ENCODE results near the gene FBXO10.

Gene FBXO10

GRCh38 chr9:37593883-37594448 lies 17.8 kb upstream of the FBXO10 start:
- no peak overlapping the region for H3K9ac ChIP-seq (ENCODE audit: low read depth in 1 of 2, low read length in 2 of 2)
- H3K4me3 ChIP-seq (ENCODE audit: low read length in 2 of 2) = peak overlapping the region in 1 of 2 donors; percentile 55
- H3K27me3 ChIP-seq (ENCODE audit: control insufficient read depth in 2 of 2, insufficient read depth in 2 of 2, low read length in 2 of 2) = no peaks in the 10 kb centered on the region
- peaks cover 0 to 2% of the 10 kb centered on the region in 2 donors for H3K36me3 ChIP-seq (ENCODE audit: control insufficient read depth in 2 of 2, insufficient read depth in 2 of 2, low read length in 2 of 2)
- H3K9me3 ChIP-seq (ENCODE audit: control insufficient read depth in 2 of 2, low read length in 2 of 2) = no peaks in the 10 kb centered on the region
- H3K27ac ChIP-seq (ENCODE audit: low read depth in 2 of 2, low read length in 2 of 2) = no peak overlapping the region
- peaks cover 13 to 15% of the 10 kb centered on the region in 2 donors for H3K4me1 ChIP-seq (ENCODE audit: control insufficient read depth in 2 of 2, insufficient read depth in 2 of 2, low read length in 2 of 2)

GRCh38 chr9:37592108-37592951 lies 16.1 kb upstream of the FBXO10 start, which contains the start of gene TOMM5:
Gene TOMM5, minus strand, starts transcription at chr9:37592597. Its CDS starts 65 bp downstream, at chr9:37592532.
- H3K27me3 ChIP-seq (ENCODE audit: control insufficient read depth in 2 of 2, insufficient read depth in 2 of 2, low read length in 2 of 2) = no peaks in the 10 kb centered on the region
- H3K4me3 ChIP-seq (ENCODE audit: low read length in 2 of 2) = peak within 1 kb of the TSS; percentile 98 to 99
- no peaks in the 10 kb centered on the region for H3K9me3 ChIP-seq (ENCODE audit: control insufficient read depth in 2 of 2, low read length in 2 of 2)
- H3K36me3 ChIP-seq (ENCODE audit: control insufficient read depth in 2 of 2, insufficient read depth in 2 of 2, low read length in 2 of 2) = peaks cover 14 to 17% of the 10 kb centered on the region in 2 donors
- H3K27ac ChIP-seq (ENCODE audit: low read depth in 2 of 2, low read length in 2 of 2) = peak within 1 kb of the TSS; percentile 75 to 83
- peak within 1 kb of the TSS; percentile 93 to 95 for H3K9ac ChIP-seq (ENCODE audit: low read depth in 1 of 2, low read length in 2 of 2)
- peaks cover 15 to 17% of the 10 kb centered on the region in 2 donors for H3K4me1 ChIP-seq (ENCODE audit: control insufficient read depth in 2 of 2, insufficient read depth in 2 of 2, low read length in 2 of 2)

- H3K27ac ChIP-seq (ENCODE audit: low read depth in 2 of 2, low read length in 2 of 2) = no peak overlapping the region
- peaks cover 33 to 47% of the 10 kb centered on the region in 2 donors for H3K36me3 ChIP-seq (ENCODE audit: control insufficient read depth in 2 of 2, insufficient read depth in 2 of 2, low read length in 2 of 2)
- peaks cover 15 to 25% of the 10 kb centered on the region in 2 donors for H3K4me1 ChIP-seq (ENCODE audit: control insufficient read depth in 2 of 2, insufficient read depth in 2 of 2, low read length in 2 of 2)
These were observed 11.3 kb upstream of the FBXO10 start for GRCh38 chr9:37587521-37587920.

GRCh38 chr9:37583522-37584121 lies 7.4 kb upstream of the FBXO10 start:
- Histone ChIP-seq H3K27ac (ENCODE audit: low read depth in 2 of 2, low read length in 2 of 2) (peak overlapping the region in 1 of 2 donors; percentile 38), H3K27me3 (ENCODE audit: control insufficient read depth in 2 of 2, insufficient read depth in 2 of 2, low read length in 2 of 2) (no peaks in the 10 kb centered on the region), H3K9me3 (ENCODE audit: control insufficient read depth in 2 of 2, low read length in 2 of 2) (no peaks in the 10 kb centered on the region), H3K9ac (ENCODE audit: low read depth in 1 of 2, low read length in 2 of 2) (no peak overlapping the region), H3K4me3 (ENCODE audit: low read length in 2 of 2) (no peak overlapping the region), H3K4me1 (ENCODE audit: control insufficient read depth in 2 of 2, insufficient read depth in 2 of 2, low read length in 2 of 2) (peaks cover 0 to 16% of the 10 kb centered on the region in 2 donors), H3K36me3 (ENCODE audit: control insufficient read depth in 2 of 2, insufficient read depth in 2 of 2, low read length in 2 of 2) (peaks cover 37 to 50% of the 10 kb centered on the region in 2 donors)

More at GRCh38 chr9:37587521-37587920, 11.3 kb upstream of the FBXO10 start:
- Histone ChIP-seq H3K9me3 (ENCODE audit: control insufficient read depth in 2 of 2, low read length in 2 of 2) (no peaks in the 10 kb centered on the region), H3K4me3 (ENCODE audit: low read length in 2 of 2) (no peak overlapping the region), H3K9ac (ENCODE audit: low read depth in 1 of 2, low read length in 2 of 2) (no peak overlapping the region), H3K27me3 (ENCODE audit: control insufficient read depth in 2 of 2, insufficient read depth in 2 of 2, low read length in 2 of 2) (no peaks in the 10 kb centered on the region)

GRCh38 chr9:37582548-37583157 lies 6.5 kb upstream of the FBXO10 start:
- Histone ChIP-seq H3K9me3 (ENCODE audit: control insufficient read depth in 2 of 2, low read length in 2 of 2) (no peaks in the 10 kb centered on the region), H3K4me1 (ENCODE audit: control insufficient read depth in 2 of 2, insufficient read depth in 2 of 2, low read length in 2 of 2) (peaks cover 0 to 14% of the 10 kb centered on the region in 2 donors), H3K27ac (ENCODE audit: low read depth in 2 of 2, low read length in 2 of 2) (no peak overlapping the region), H3K4me3 (ENCODE audit: low read length in 2 of 2) (no peak overlapping the region), H3K9ac (ENCODE audit: low read depth in 1 of 2, low read length in 2 of 2) (no peak overlapping the region), H3K36me3 (ENCODE audit: control insufficient read depth in 2 of 2, insufficient read depth in 2 of 2, low read length in 2 of 2) (peaks cover 27 to 40% of the 10 kb centered on the region in 2 donors), H3K27me3 (ENCODE audit: control insufficient read depth in 2 of 2, insufficient read depth in 2 of 2, low read length in 2 of 2) (no peaks in the 10 kb centered on the region)

GRCh38 chr9:37575511-37575914 lies 667 bp downstream of the FBXO10 start:
- peak overlapping the region; percentile 72 to 77 for H3K9ac ChIP-seq (ENCODE audit: low read depth in 1 of 2, low read length in 2 of 2)
- no peaks in the 10 kb centered on the region for H3K27me3 ChIP-seq (ENCODE audit: control insufficient read depth in 2 of 2, insufficient read depth in 2 of 2, low read length in 2 of 2)
- peak overlapping the region; percentile 69 to 80 for H3K27ac ChIP-seq (ENCODE audit: low read depth in 2 of 2, low read length in 2 of 2)
- peaks cover 0 to under 1% of the 10 kb centered on the region in 2 donors for H3K36me3 ChIP-seq (ENCODE audit: control insufficient read depth in 2 of 2, insufficient read depth in 2 of 2, low read length in 2 of 2)
- peak overlapping the region; percentile 82 to 83 for H3K4me3 ChIP-seq (ENCODE audit: low read length in 2 of 2)
- H3K9me3 ChIP-seq (ENCODE audit: control insufficient read depth in 2 of 2, low read length in 2 of 2) = no peaks in the 10 kb centered on the region
- H3K4me1 ChIP-seq (ENCODE audit: control insufficient read depth in 2 of 2, insufficient read depth in 2 of 2, low read length in 2 of 2) = peaks cover 13 to 15% of the 10 kb centered on the region in 2 donors

- peak overlapping the region in 1 of 2 donors; percentile 83 for H3K4me3 ChIP-seq (ENCODE audit: low read length in 2 of 2)
- H3K9me3 ChIP-seq (ENCODE audit: control insufficient read depth in 2 of 2, low read length in 2 of 2) = no peaks in the 10 kb centered on the region
- H3K27me3 ChIP-seq (ENCODE audit: control insufficient read depth in 2 of 2, insufficient read depth in 2 of 2, low read length in 2 of 2) = no peaks in the 10 kb centered on the region
- peak overlapping the region in 1 of 2 donors; percentile 80 for H3K27ac ChIP-seq (ENCODE audit: low read depth in 2 of 2, low read length in 2 of 2)
- no peaks in the 10 kb centered on the region for H3K36me3 ChIP-seq (ENCODE audit: control insufficient read depth in 2 of 2, insufficient read depth in 2 of 2, low read length in 2 of 2)
- peak overlapping the region in 1 of 2 donors; percentile 72 for H3K9ac ChIP-seq (ENCODE audit: low read depth in 1 of 2, low read length in 2 of 2)
- peaks cover 13 to 15% of the 10 kb centered on the region in 2 donors for H3K4me1 ChIP-seq (ENCODE audit: control insufficient read depth in 2 of 2, insufficient read depth in 2 of 2, low read length in 2 of 2)
These were observed 1.2 kb downstream of the FBXO10 start for GRCh38 chr9:37575001-37575400.

- no peak overlapping the region for H3K4me3 ChIP-seq (ENCODE audit: low read length in 2 of 2)
- H3K27me3 ChIP-seq (ENCODE audit: control insufficient read depth in 2 of 2, insufficient read depth in 2 of 2, low read length in 2 of 2) = no peaks in the 10 kb centered on the region
- H3K27ac ChIP-seq (ENCODE audit: low read depth in 2 of 2, low read length in 2 of 2) = no peak overlapping the region
- no peaks in the 10 kb centered on the region for H3K36me3 ChIP-seq (ENCODE audit: control insufficient read depth in 2 of 2, insufficient read depth in 2 of 2, low read length in 2 of 2)
- peaks cover 13 to 15% of the 10 kb centered on the region in 2 donors for H3K4me1 ChIP-seq (ENCODE audit: control insufficient read depth in 2 of 2, insufficient read depth in 2 of 2, low read length in 2 of 2)
- no peaks in the 10 kb centered on the region for H3K9me3 ChIP-seq (ENCODE audit: control insufficient read depth in 2 of 2, low read length in 2 of 2)
- no peak overlapping the region for H3K9ac ChIP-seq (ENCODE audit: low read depth in 1 of 2, low read length in 2 of 2)
These were observed 1.9 kb downstream of the FBXO10 start for GRCh38 chr9:37574241-37574721.

GRCh38 chr9:37571282-37571681 lies 4.9 kb downstream of the FBXO10 start:
- peaks cover 9 to 10% of the 10 kb centered on the region in 2 donors for H3K4me1 ChIP-seq (ENCODE audit: control insufficient read depth in 2 of 2, insufficient read depth in 2 of 2, low read length in 2 of 2)
- no peaks in the 10 kb centered on the region for H3K9me3 ChIP-seq (ENCODE audit: control insufficient read depth in 2 of 2, low read length in 2 of 2)
- no peak overlapping the region for H3K4me3 ChIP-seq (ENCODE audit: low read length in 2 of 2)
- no peak overlapping the region for H3K9ac ChIP-seq (ENCODE audit: low read depth in 1 of 2, low read length in 2 of 2)
- H3K27me3 ChIP-seq (ENCODE audit: control insufficient read depth in 2 of 2, insufficient read depth in 2 of 2, low read length in 2 of 2) = no peaks in the 10 kb centered on the region
- H3K27ac ChIP-seq (ENCODE audit: low read depth in 2 of 2, low read length in 2 of 2) = no peak overlapping the region
- no peaks in the 10 kb centered on the region for H3K36me3 ChIP-seq (ENCODE audit: control insufficient read depth in 2 of 2, insufficient read depth in 2 of 2, low read length in 2 of 2)
